NOMO-1 treated with DMSO at 0.1 percent for 48 hours (cell line): ENCODE measurements around the gene SLC6A8.
"Not testable (repeated sequence)": the region's sequence is repeated elsewhere in the genome, so short reads cannot be mapped to it uniquely, and the experiment has no call there.

ENCODE experiments used
- DNase-seq: peaks from one replicate; lab custom pipeline; 2025; ENCODE audit not compliant: unreplicated experiment; lab: John Stamatoyannopoulos, UW

The SLC6A8 gene

DNA sequence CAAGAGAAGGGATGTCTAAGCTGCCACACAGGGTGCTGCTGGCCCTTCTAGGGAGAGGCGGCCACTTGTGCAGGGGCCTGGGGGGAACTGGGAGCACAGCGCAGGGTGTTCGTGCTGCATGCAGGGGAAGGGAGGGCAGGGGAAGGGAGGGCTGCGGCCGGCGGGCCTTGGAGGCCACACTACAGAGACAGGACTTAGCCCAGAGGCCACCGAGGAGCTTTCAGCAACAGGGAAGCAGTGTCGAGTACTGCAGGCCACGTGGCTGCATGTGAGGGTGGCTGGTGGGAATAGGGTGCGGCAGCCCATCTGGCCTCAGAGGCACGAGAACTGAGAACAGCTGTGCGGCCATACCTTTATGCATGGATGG, 57.3 kb downstream of the SLC6A8 start:
- not testable (repeated sequence) for DNase-seq
